Neural progenitor cell (in vitro differentiated cells): Measurements from ENCODE around the gene DNASE2. TPM values are rescaled to one million over a fixed set of nuclear protein-coding genes. Genes with fewer than 3 reads are reported as not detected.

Experiments
- DNase-seq: peaks from one replicate; pipeline ENCODE4 v3.0.0-alpha.2; 2016; ENCODE audit warnings: low spot score
- H2AFZ ChIP-seq: fragments of 200-600 bp; sonication (generic); replicated peaks from 2 replicates; pipeline ENCODE4 v1.6.1; 2016; ENCODE audit warnings: antibody characterized with exemption
- H3F3A ChIP-seq: fragments of 200-600 bp; sonication (generic); 2 replicates; pipeline ENCODE4 v1.6.1; 2016; ENCODE audit warnings: antibody characterized with exemption, low read depth
- H3K27ac ChIP-seq: fragments of 200-600 bp; sonication (generic); 2 replicates; pipeline ENCODE4 v1.5.1; 2016; ENCODE audit warnings: mild to moderate bottlenecking
- H3K27me3 ChIP-seq: fragments of 200-600 bp; sonication (generic); 2 replicates; pipeline ENCODE4 v1.6.1; 2016; ENCODE audit warnings: mild to moderate bottlenecking, moderate library complexity
- H3K36me3 ChIP-seq: fragments of 200-600 bp; sonication (generic); 2 replicates; pipeline ENCODE4 v1.5.1; 2016
- H3K4me1 ChIP-seq: fragments of 200-600 bp; sonication (generic); 2 replicates; pipeline ENCODE4 v1.6.1; 2016; ENCODE audit warnings: mixed run types
- H3K4me2 ChIP-seq: fragments of 200-600 bp; sonication (generic); 2 replicates; pipeline ENCODE4 v1.6.1; 2016
- H3K4me3 ChIP-seq: fragments of 200-600 bp; sonication (generic); 2 replicates; pipeline ENCODE4 v1.5.1; 2016
- H3K79me2 ChIP-seq: fragments of 200-600 bp; sonication (generic); 2 replicates; pipeline ENCODE4 v1.6.1; 2016; ENCODE audit warnings: low read depth
- H3K9ac ChIP-seq: fragments of 200-600 bp; sonication (generic); 2 replicates; pipeline ENCODE4 v1.6.1; 2016
- H3K9me3 ChIP-seq: fragments of 200-600 bp; sonication (generic); 2 replicates; pipeline ENCODE4 v1.5.1; 2016; ENCODE audit warnings: low read depth
- H4K20me1 ChIP-seq: fragments of 200-600 bp; sonication (generic); 2 replicates; pipeline ENCODE4 v1.6.1; 2016; ENCODE audit warnings: low read depth
- H3K27ac Mint-ChIP-seq: 3 replicates; pipeline ENCODE4 v1.8.0; 2021; ENCODE audit warnings: mixed read lengths
- H3K27me3 Mint-ChIP-seq: 2 replicates; pipeline ENCODE4 v1.8.0; 2022; ENCODE audit warnings: low read depth, mild to moderate bottlenecking, inconsistent platforms, moderate library complexity, mixed read lengths; ENCODE audit not compliant: insufficient read depth
- H3K36me3 Mint-ChIP-seq: 3 replicates; pipeline ENCODE4 v1.8.0; 2021; ENCODE audit warnings: mixed read lengths
- H3K4me1 Mint-ChIP-seq: 3 replicates; pipeline ENCODE4 v1.8.0; 2021; ENCODE audit warnings: mixed read lengths
- H3K4me3 Mint-ChIP-seq: 3 replicates; pipeline ENCODE4 v1.8.0; 2021; ENCODE audit warnings: mild to moderate bottlenecking, moderate library complexity, mixed read lengths
- H3K9me3 Mint-ChIP-seq: 3 replicates; pipeline ENCODE4 v1.8.0; 2020; ENCODE audit warnings: mixed read lengths
- CTCF ChIP-seq: fragments of 200-600 bp; sonication (generic); IDR thresholded peaks from 2 replicates; pipeline ENCODE4 v1.5.1; 2017; ENCODE audit warnings: antibody characterized with exemption, mild to moderate bottlenecking
- EZH2 ChIP-seq: fragments of 200-600 bp; sonication (generic); IDR thresholded peaks from 2 replicates; pipeline ENCODE4 v1.6.1; 2017; ENCODE audit warnings: antibody characterized with exemption, mild to moderate bottlenecking, moderate library complexity
- EZH2phosphoT487 ChIP-seq: fragments of 200-600 bp; sonication (generic); IDR thresholded peaks from 2 replicates; pipeline ENCODE4 v1.6.1; 2017; ENCODE audit warnings: antibody characterized with exemption
- total RNA-seq: library from RNA; depleted of rRNA; stranded (reverse); fragments of >200 nt; gene quantifications from 2 replicates; pipeline ENCODE4 v1.2.3, GENCODE V29; 2015; ENCODE audit warnings: low replicate concordance

The DNASE2 gene
- total RNA-seq, 1 donor from 2014 or later = 8.7 TPM

DNA sequence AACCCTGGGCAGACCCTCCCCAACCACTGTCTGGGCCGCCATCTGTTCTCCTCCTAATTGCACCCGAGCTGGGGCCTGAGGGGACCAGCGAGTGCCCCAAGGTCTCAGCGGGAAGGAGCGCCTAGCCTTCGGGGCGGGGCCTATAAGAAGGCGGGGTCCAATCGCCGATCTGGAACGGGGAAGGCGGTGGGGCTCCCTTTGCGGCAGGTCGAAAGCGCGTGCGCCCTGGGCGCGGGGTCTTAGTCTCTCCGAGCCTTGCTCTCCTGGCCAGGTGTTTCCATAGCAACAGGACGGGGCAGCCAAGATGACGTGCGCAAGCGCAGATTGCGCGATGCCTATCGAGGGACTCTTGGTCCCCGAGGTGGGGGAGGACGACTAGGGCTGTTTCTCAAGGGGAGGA, 40.2 kb downstream of the DNASE2 start:
- Histone ChIP-seq H3K27ac (no peak overlapping the region), H3K4me3 (peak overlapping the region; percentile 49), H3F3A (peaks cover 44% of the 10 kb centered on the region), H3K9ac (no peak overlapping the region), H3K36me3 (no peaks in the 10 kb centered on the region), H3K9me3 (no peaks in the 10 kb centered on the region), H3K79me2 (no peaks in the 10 kb centered on the region), H4K20me1 (peaks cover 15% of the 10 kb centered on the region), H3K4me2 (peak overlapping the region; percentile 74), H2AFZ (peak overlapping the region; percentile 40), H3K27me3 (peaks cover 33% of the 10 kb centered on the region), H3K4me1 (peaks cover 4% of the 10 kb centered on the region)
- peaks cover 39% of the 10 kb centered on the region for H3K4me1 Mint-ChIP-seq
- peak overlapping the region; percentile 90 for H3K4me3 Mint-ChIP-seq
- H3K9me3 Mint-ChIP-seq = no peaks in the 10 kb centered on the region
- H3K27ac Mint-ChIP-seq = peak overlapping the region; percentile 9
- TF ChIP-seq EZH2phosphoT487 (no peak), EZH2 (no peak), CTCF (no peak)
- H3K36me3 Mint-ChIP-seq = peaks cover 2% of the 10 kb centered on the region
- H3K27me3 Mint-ChIP-seq = peaks cover 36% of the 10 kb centered on the region
- DNase-seq = peak; percentile 100

DNA sequence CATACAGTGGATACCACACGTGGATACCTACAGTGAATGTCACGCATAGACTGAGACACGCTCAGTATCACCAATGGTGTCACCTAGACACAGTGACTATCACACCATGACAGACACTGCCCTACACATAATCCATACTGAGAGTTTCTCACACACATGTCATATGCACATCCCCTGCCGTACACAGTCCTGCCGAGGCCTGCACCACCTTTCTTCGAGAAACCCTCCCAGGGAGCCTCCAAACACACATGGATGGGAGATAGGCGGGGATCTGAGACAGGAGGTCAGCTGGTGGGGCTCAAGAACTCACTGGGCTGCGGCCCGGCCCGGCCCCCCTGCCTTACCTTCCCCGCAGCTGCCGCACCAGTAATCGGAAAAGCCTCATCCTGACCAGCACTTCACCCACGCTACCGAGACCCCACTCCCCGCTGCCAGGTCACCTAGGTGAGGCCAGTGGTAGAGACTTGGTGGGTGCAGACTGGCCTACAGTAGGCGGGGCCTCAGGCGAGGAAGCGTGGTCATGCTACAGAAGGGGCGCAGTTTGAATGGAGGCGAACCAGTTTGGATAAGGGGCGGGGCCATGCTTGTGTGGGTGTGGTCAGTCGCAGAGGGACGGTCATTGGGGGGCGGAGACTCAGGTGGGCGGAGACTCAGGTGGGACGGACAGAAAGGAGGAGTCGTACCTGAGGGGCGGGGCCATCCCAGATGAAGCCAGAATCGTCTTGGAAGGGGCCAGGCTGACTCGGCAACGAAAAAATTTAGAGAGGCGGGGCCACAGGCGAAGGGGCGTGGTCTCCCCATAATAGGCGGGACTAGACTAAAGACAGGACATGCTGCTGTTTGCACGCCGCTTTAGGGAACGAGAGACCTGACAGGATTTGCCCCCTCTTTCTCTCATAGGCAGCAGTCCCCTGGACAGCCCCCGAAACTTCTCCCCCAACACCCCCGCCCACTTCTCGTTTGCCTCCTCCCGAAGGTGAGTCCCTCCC, 40.9 kb downstream of the DNASE2 start:
- peaks cover 43% of the 10 kb centered on the region for H3K27me3 Mint-ChIP-seq
- no peak overlapping the region for H3K9ac ChIP-seq

More for the DNA sequence above, 40.9 kb downstream of the DNASE2 start:
- H3K4me1 ChIP-seq = peaks cover 4% of the 10 kb centered on the region
- H3K27me3 ChIP-seq = peaks cover 40% of the 10 kb centered on the region
- peak; percentile 6 for TF ChIP-seq CTCF
- no peak for TF ChIP-seq EZH2phosphoT487
- H3K36me3 Mint-ChIP-seq = peaks cover 2% of the 10 kb centered on the region
- H3K27ac Mint-ChIP-seq = no peak overlapping the region
- no peaks in the 10 kb centered on the region for H3K36me3 ChIP-seq
- peaks cover 15% of the 10 kb centered on the region for H4K20me1 ChIP-seq
- peak overlapping the region; percentile 90 for H3K4me3 Mint-ChIP-seq
- no peaks in the 10 kb centered on the region for H3K9me3 ChIP-seq
- H3K79me2 ChIP-seq = no peaks in the 10 kb centered on the region
- peak overlapping the region; percentile 40 for H2AFZ ChIP-seq
- H3K4me2 ChIP-seq = peak overlapping the region; percentile 74
- peak overlapping the region; percentile 49 for H3K4me3 ChIP-seq
- H3K4me1 Mint-ChIP-seq = peaks cover 42% of the 10 kb centered on the region
- no peak overlapping the region for H3K27ac ChIP-seq
- DNase-seq = peak; percentile 98
- no peaks in the 10 kb centered on the region for H3K9me3 Mint-ChIP-seq
- peaks cover 51% of the 10 kb centered on the region for H3F3A ChIP-seq
